ENCODE measurements around the gene WFDC10A.
"Not testable (repeated sequence)": the region's sequence is repeated elsewhere in the genome, so short reads cannot be mapped to it uniquely, and the experiment has no call there.

The WFDC10A gene

GRCh38 chr20:45649312-45649863, 19.8 kb downstream of the WFDC10A start:
- no peak for DNase-seq

- DNase-seq = not testable (repeated sequence)
These were observed 22.2 kb downstream of the WFDC10A start for GRCh38 chr20:45651726-45652125.

GRCh38 chr20:45657038-45657437, 27.5 kb downstream of the WFDC10A start:
- DNase-seq = not testable (repeated sequence)

GRCh38 chr20:45670139-45670538, 40.6 kb downstream of the WFDC10A start, which contains the start of gene WFDC11:
Gene WFDC11, minus strand, starts transcription at chr20:45670239. Its CDS starts 19,639 bp downstream, at chr20:45650600.
- DNase-seq = no peak

DNA sequence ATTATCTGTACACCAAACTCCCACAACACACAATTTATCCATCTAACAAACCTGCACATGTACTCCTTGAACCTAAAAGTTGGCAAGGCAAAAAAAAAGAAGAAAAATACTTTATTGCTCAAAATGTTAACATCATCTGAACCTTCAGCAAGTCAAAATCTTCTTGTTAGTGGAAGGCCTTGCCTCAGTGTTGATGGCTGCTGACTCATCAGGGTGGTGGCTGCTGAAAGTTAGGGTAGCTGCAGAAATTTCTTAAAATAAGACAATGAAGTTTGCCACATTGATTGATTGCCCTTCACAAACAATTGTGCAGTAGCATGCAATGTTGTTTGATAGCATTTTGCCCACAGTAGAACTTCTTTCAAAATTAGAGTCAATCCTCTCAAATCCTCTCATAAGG, 43.2 kb downstream of the WFDC10A start:
- DNase-seq = no peak

DNA sequence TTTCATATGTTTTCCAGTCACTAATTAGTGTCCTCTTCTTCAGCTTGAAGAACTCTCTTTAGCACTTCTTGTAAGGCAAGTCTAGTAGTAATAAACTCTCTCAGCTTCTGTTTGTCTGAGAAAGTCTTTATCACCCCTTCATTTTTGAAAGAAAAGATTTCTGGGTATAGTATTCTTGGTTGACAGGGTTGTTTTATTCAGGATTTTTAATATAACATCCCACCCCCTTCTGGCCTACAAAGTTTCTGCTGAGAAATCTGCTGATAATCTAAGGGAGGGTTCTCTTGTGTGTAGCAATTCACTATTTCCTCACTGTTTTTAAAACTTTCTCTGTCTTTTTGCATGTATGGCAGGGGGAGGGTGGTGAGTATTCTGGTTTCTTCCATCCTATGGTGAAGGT, 50.1 kb downstream of the WFDC10A start:
- no peak for DNase-seq

All from T-helper 9 cell (primary cell).